ENCODE data around the gene CREB1.

GRCh38 chr2:207619764-207620203, 90.0 kb downstream of the CREB1 start:
- TF ChIP-seq, protein P1, sequence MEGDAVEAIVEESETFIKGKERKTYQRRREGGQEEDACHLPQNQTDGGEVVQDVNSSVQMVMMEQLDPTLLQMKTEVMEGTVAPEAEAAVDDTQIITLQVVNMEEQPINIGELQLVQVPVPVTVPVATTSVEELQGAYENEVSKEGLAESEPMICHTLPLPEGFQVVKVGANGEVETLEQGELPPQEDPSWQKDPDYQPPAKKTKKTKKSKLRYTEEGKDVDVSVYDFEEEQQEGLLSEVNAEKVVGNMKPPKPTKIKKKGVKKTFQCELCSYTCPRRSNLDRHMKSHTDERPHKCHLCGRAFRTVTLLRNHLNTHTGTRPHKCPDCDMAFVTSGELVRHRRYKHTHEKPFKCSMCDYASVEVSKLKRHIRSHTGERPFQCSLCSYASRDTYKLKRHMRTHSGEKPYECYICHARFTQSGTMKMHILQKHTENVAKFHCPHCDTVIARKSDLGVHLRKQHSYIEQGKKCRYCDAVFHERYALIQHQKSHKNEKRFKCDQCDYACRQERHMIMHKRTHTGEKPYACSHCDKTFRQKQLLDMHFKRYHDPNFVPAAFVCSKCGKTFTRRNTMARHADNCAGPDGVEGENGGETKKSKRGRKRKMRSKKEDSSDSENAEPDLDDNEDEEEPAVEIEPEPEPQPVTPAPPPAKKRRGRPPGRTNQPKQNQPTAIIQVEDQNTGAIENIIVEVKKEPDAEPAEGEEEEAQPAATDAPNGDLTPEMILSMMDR (IDR thresholded peaks at IDR 0.05), result no peak
- TF ChIP-seq EP300 (IDR thresholded peaks at IDR 0.05; ENCODE audit: low read depth) (no peak), POLR2A (IDR thresholded peaks at IDR 0.05) (no peak), POLR2AphosphoS5 (IDR thresholded peaks at IDR 0.05) (no peak)
